Muscle of leg (tissue), 11 donors: ENCODE data around the gene CAB39. TPM values are rescaled to one million over a fixed set of nuclear protein-coding genes. Genes with fewer than 3 reads are reported as not detected.

Experiments
- DNase-seq: peaks from one replicate; pipeline ENCODE4 v3.0.0; 2013
- H3K27ac ChIP-seq: one replicate; pipeline ENCODE4 v1.5.1; 2013; ENCODE audit warnings: mild to moderate bottlenecking, low read length, control low read depth
- H3K27me3 ChIP-seq: one replicate; pipeline ENCODE4 v1.6.1; 2013; ENCODE audit warnings: low read length; ENCODE audit not compliant: control insufficient read depth, insufficient read depth
- H3K36me3 ChIP-seq: one replicate; pipeline ENCODE4 v1.6.1; 2013; ENCODE audit warnings: low read length; ENCODE audit not compliant: control insufficient read depth, insufficient read depth
- H3K4me1 ChIP-seq: one replicate; pipeline ENCODE4 v1.6.1; 2013; ENCODE audit warnings: low read length; ENCODE audit not compliant: control insufficient read depth, insufficient read depth
- H3K4me3 ChIP-seq: one replicate; pipeline ENCODE4 v1.5.1; 2013; ENCODE audit warnings: low read length, control low read depth
- H3K9me3 ChIP-seq: replicated peaks from 2 replicates; pipeline ENCODE4 v1.6.1; 2013; ENCODE audit warnings: low read depth, low read length; ENCODE audit not compliant: control insufficient read depth
- WGBS: methylation state at CpG from one replicate; pipeline ENCODE4 v1.1.5; 2013; ENCODE audit warnings: missing lambda C conversion rate; ENCODE audit not compliant: insufficient coverage; 5-methylcytosine and 5-hydroxymethylcytosine counted together
- polyA plus RNA-seq, 8 donors: library from polyadenylated mRNA; unstranded; fragments of 120-200 nt; gene quantifications; one replicate each; pipeline versions ENCODE4 v1.2.1 to v1.2.3, GENCODE V29; 2013; ENCODE audit warnings: inconsistent platforms in 1 of 8, low replicate concordance in 1 of 8; ENCODE audit not compliant: insufficient read length in 8 of 8, insufficient read depth in 1 of 8
- total RNA-seq: library from RNA; stranded (reverse); fragments of 120-200 nt; gene quantifications from one replicate; pipeline ENCODE4 v1.2.4, GENCODE V29; 2013

The CAB39 gene
- total and polyA plus RNA-seq, 9 donors = 48.3 to 61.8 (median 57.9) TPM

DNA sequence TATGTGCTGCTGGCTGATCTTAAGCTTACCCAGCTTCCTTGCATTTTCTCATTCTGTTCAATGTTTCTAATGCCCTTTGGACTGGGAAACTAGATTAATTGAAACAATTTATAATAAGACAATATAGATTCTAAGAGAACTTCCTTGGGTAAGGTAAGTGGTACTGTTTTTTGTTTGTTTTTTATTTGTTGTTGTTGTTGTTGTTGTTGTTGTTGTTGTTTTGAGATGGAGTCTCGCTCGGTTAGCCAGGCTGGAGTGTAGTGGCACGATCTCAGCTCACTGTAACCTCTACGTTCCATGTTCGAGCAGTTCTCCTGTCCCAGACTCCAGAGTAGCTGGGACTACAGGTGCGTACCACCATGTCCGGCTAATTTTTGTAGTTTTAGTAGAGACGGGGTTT lies 49.1 kb downstream of the CAB39 start:
- WGBS = 100% methylated on average over 7 of the region's 8 CpGs
- H3K4me3 ChIP-seq = no peak overlapping the region
- DNase-seq = no peak
- peaks cover 13% of the 10 kb centered on the region for H3K36me3 ChIP-seq
- H3K4me1 ChIP-seq = peaks cover 3% of the 10 kb centered on the region
- H3K27ac ChIP-seq = no peak overlapping the region
- no peaks in the 10 kb centered on the region for H3K9me3 ChIP-seq
- no peaks in the 10 kb centered on the region for H3K27me3 ChIP-seq

DNA sequence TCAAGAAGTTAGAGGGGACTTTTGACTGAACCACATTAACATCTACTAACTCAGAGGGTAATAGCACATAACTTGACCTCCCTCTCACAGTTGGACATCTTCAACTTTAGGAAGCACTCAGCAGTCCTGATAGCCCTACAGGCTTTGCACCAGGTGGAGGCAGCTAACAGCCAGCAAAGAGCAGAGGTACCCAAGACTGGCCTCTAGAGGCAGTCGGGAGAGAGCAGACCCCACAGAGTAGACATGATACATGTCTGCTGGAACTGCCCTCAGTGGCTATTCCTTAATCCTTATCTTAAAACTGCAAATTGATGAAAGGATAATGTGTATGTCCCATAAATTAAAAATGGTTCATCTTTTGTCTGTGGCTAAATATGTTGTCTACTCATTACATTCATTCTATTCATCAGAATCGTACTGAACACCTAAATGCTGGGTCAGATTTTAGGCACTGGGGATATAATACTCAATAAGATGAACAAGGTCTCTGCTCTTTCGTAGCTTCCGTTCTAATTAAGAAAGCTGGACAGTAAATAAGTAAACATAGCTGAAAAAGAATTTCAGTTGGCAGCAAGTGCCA lies 49.8 kb downstream of the CAB39 start:
- Histone ChIP-seq H3K36me3 (peaks cover 17% of the 10 kb centered on the region), H3K27me3 (no peaks in the 10 kb centered on the region), H3K9me3 (no peaks in the 10 kb centered on the region), H3K4me1 (no peaks in the 10 kb centered on the region), H3K27ac (no peak overlapping the region), H3K4me3 (no peak overlapping the region)
- no CpG with 5 or more reads among the region's 4 CpGs for WGBS
- no peak for DNase-seq

GRCh38 chr2:230764346-230764745 lies 51.7 kb downstream of the CAB39 start:
- no peak overlapping the region for H3K27ac ChIP-seq
- DNase-seq = no peak
- no peaks in the 10 kb centered on the region for H3K4me1 ChIP-seq
- no CpG with 5 or more reads among the region's 1 CpG for WGBS
- no peaks in the 10 kb centered on the region for H3K9me3 ChIP-seq
- H3K4me3 ChIP-seq = no peak overlapping the region
- peaks cover 18% of the 10 kb centered on the region for H3K36me3 ChIP-seq
- H3K27me3 ChIP-seq = no peaks in the 10 kb centered on the region

DNA sequence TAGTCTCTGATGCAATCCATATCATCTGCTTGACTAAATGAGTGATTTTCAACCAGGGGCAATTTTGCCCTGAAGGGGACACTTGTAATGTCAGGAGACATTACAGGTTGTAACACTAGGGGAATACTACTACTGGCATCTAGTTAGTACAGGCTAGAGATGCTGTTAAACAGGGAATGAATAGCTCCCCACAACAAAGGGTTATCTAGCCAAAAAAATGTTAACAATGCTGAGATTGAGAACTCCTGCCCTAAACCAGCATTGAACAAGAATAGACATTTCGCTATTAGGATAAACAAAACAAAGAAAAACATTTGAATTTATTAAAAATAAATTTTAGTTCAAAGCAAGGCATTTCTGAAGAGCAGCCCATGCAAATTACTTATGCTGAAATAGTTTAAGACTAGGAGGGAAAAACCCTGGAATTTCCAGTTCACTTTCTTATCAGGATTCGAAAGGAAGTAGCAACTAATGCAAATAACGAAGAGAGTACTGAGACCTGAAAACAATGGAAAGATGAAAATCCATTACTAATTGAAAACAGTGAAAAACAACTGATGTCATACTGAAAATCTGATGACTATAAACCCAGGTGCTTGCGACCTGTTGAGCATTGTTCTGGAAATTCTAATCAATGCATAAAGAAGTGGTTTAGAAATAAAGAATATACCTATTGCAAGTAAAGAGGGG lies 53.1 kb downstream of the CAB39 start:
- no peaks in the 10 kb centered on the region for H3K4me1 ChIP-seq
- no peaks in the 10 kb centered on the region for H3K9me3 ChIP-seq
- no peak overlapping the region for H3K4me3 ChIP-seq
- DNase-seq = no peak
- peaks cover 14% of the 10 kb centered on the region for H3K36me3 ChIP-seq
- H3K27me3 ChIP-seq = no peaks in the 10 kb centered on the region
- no CpG with 5 or more reads among the region's 4 CpGs for WGBS
- H3K27ac ChIP-seq = no peak overlapping the region

GRCh38 chr2:230767862-230768388 lies 55.3 kb downstream of the CAB39 start:
- no peak overlapping the region for H3K4me3 ChIP-seq
- no peak overlapping the region for H3K27ac ChIP-seq
- peaks cover 4% of the 10 kb centered on the region for H3K36me3 ChIP-seq
- peaks cover 3% of the 10 kb centered on the region for H3K9me3 ChIP-seq
- no peak for DNase-seq
- no peaks in the 10 kb centered on the region for H3K27me3 ChIP-seq
- no peaks in the 10 kb centered on the region for H3K4me1 ChIP-seq
- no CpG with 5 or more reads among the region's 2 CpGs for WGBS

DNA sequence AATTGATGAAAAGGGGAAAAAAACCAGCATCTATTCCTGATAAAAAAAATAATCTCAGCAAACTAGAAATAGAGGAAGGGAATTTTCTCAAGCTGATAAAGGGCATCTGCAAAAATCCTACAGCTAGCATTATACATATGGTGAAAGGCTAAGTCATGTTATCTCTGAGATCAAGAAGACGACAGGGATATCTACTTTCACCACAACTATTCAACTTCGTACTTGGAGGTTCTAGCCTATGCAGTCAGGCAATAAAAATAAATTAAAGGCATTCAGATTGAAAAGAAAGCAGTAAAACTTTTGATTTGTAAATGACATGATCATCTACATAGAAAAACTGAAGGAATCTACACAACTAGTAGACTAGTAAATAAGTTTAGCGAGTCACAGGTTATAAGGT lies 58.2 kb downstream of the CAB39 start:
- H3K9me3 ChIP-seq = peaks cover 3% of the 10 kb centered on the region
- peaks cover 4% of the 10 kb centered on the region for H3K36me3 ChIP-seq
- H3K27ac ChIP-seq = no peak overlapping the region
- H3K27me3 ChIP-seq = no peaks in the 10 kb centered on the region
- H3K4me3 ChIP-seq = no peak overlapping the region
- peak; percentile 12 for DNase-seq
- no CpG with 5 or more reads among the region's 3 CpGs for WGBS
- peaks cover 3% of the 10 kb centered on the region for H3K4me1 ChIP-seq

GRCh38 chr2:230772156-230772555 lies 59.5 kb downstream of the CAB39 start:
- H3K4me3 ChIP-seq = no peak overlapping the region
- no peaks in the 10 kb centered on the region for H3K27me3 ChIP-seq
- H3K4me1 ChIP-seq = peaks cover 3% of the 10 kb centered on the region
- no peak for DNase-seq
- H3K9me3 ChIP-seq = peaks cover 3% of the 10 kb centered on the region
- no peak overlapping the region for H3K27ac ChIP-seq
- no CpG with 5 or more reads among the region's 2 CpGs for WGBS
- peaks cover 3% of the 10 kb centered on the region for H3K36me3 ChIP-seq

DNA sequence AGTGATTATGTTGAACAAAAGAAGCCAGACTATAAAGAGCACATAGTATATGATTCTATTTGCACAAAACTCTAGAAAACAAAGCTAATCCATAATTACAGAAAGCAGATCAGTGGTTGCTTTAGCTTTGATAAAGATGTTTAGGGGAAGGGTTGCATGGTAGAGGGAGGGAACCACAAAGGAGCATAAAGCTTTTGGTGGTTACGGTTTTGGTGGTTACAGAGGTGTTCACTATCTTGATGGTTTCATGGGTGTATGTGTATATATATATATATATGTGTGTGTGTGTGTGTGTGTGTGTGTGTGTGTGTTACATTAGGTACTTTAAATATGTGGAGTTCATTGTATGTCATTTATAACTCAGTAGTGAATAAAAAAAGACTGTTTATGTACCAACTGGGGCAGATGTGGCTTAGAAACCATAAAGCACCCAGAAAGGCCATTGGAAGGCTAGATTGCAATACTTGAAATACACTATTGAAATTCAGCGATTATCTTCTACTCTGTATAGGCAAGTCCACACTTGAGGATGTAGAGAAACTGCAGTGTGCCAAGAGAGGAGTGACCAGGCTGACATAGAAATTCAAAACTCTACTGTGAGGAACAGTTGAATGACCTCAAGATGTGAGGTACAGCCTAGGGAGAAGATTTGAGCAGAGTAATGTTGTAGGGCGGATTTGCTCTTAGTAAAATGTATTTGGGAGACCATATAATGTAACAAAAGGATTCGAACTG lies 60.6 kb downstream of the CAB39 start:
- H3K9me3 ChIP-seq = peaks cover 3% of the 10 kb centered on the region
- H3K4me1 ChIP-seq = peaks cover 3% of the 10 kb centered on the region
- 100% methylated on average over 2 of the region's 4 CpGs for WGBS
- peaks cover 2% of the 10 kb centered on the region for H3K36me3 ChIP-seq
- no peak overlapping the region for H3K4me3 ChIP-seq
- no peak overlapping the region for H3K27ac ChIP-seq
- H3K27me3 ChIP-seq = no peaks in the 10 kb centered on the region
- no peak for DNase-seq

DNA sequence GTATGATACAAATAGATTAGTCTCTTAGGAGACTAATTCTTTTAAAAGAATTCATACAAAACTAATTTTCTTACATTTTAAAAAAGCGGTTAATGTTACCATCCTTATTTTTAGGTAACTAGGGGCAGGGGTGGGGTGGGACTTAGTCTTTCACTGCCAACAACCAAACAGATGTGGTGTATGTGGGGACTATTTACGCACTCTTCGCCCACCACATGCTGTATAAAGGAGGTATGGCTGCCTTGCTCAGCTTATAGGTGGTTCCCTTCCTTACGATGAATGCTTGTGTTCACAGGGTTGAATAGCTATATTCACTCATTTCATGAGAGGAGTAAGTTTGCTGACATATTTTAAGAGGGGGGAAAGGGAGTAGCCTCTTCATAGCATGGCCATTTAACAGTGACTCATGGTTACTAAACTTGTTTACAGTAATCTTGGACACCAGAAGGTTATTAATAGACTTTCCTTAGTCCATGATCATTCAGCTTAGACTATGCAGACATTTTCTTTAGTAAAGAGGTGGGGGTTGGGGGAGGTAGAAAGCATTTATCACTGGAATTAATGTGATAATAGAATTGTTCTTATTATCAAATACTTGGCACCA lies 61.8 kb downstream of the CAB39 start:
- DNase-seq = peak; percentile 36
- Histone ChIP-seq H3K4me1 (peaks cover 7% of the 10 kb centered on the region), H3K9me3 (peaks cover 3% of the 10 kb centered on the region), H3K27me3 (no peaks in the 10 kb centered on the region), H3K4me3 (no peak overlapping the region), H3K27ac (peak overlapping the region; percentile 74), H3K36me3 (peaks cover 2% of the 10 kb centered on the region)
- 100% methylated on average over 2 of the region's 4 CpGs for WGBS

DNA sequence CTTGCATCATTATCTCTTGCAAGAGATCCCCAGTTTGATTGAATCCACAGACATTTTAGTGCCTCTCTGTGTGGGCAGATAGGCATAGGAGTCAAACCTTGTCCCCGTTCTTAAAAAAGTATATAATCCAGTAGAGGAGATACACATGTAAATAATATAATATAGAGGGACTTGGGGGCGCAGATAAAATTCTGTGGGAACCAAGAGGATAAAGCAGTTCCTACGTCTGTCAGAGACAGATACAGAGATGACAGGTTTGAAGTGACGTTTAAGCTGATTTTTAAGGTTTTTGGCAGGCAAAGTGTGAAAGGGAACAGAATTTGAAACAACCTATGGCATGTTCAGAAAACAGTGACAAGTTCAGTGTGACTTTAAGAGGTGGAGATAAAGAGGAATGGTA lies 63.1 kb downstream of the CAB39 start:
- Histone ChIP-seq H3K27me3 (no peaks in the 10 kb centered on the region), H3K4me1 (peaks cover 7% of the 10 kb centered on the region), H3K36me3 (peaks cover 2% of the 10 kb centered on the region), H3K4me3 (no peak overlapping the region), H3K9me3 (peaks cover 3% of the 10 kb centered on the region), H3K27ac (no peak overlapping the region)
- no peak for DNase-seq
- WGBS = 90% methylated on average over 3 of the region's 4 CpGs
